K562 (cell line): ENCODE measurements around the gene BAIAP2. TPM values are rescaled to one million over a fixed set of nuclear protein-coding genes. Genes with fewer than 3 reads are reported as not detected.

Experiments
- ARHGAP35 ChIP-seq: fragments of 450-650 bp; IDR thresholded peaks from 2 replicates; pipeline ENCODE4 v1.6.1; 2018; ENCODE audit not compliant: partially characterized antibody
- CBX1 ChIP-seq: sonication (generic); IDR thresholded peaks from 2 replicates; pipeline ENCODE4 v1.6.1; 2016; ENCODE audit warnings: antibody characterized with exemption, low read depth, mild to moderate bottlenecking
- E2F6 ChIP-seq, 2 experiments: IDR thresholded peaks; 2 replicates each; pipeline ENCODE4 v1.6.1; 2011; ENCODE audit warnings: borderline replicate concordance in 1 of 2, control low read depth in 1 of 2, low read depth in 1 of 2, low read length in 1 of 2, mild to moderate bottlenecking in 1 of 2, mixed read lengths in 1 of 2, moderate library complexity in 1 of 2; ENCODE audit not compliant: insufficient read depth in 1 of 2, insufficient read length in 1 of 2, poor library complexity in 1 of 2, severe bottlenecking in 1 of 2; ENCODE audit errors: extremely low read depth in 1 of 2
- EGR1 ChIP-seq: fragments of 450-650 bp; conservative IDR thresholded peaks from 2 replicates; pipeline ENCODE4 v1.6.1; 2017; ENCODE audit warnings: mild to moderate bottlenecking
- GATA2 ChIP-seq: sonication (generic); formaldehyde crosslinking; IDR thresholded peaks from 2 replicates; pipeline ENCODE4 v1.4.0; 2020; ENCODE audit warnings: mild to moderate bottlenecking, missing genetic modification reagents
- HDAC1 ChIP-seq, 2 experiments: fragments of 450-650 bp; IDR thresholded peaks; 2 replicates each; pipeline ENCODE4 v1.6.1; 2016 to 2017; ENCODE audit warnings: inconsistent platforms in 1 of 2, mild to moderate bottlenecking in 1 of 2, moderate library complexity in 1 of 2
- HDAC2 ChIP-seq: fragments of 450-650 bp; IDR thresholded peaks from 2 replicates; pipeline ENCODE4 v1.6.1; 2016; ENCODE audit warnings: mild to moderate bottlenecking
- HEY1 ChIP-seq: fragments of 250-450 bp; sonication (Bioruptor Pico); IDR thresholded peaks from 2 replicates; pipeline ENCODE4 v1.5.0; 2020; ENCODE audit warnings: mild to moderate bottlenecking, moderate library complexity, borderline replicate concordance
- HOXB6 ChIP-seq: fragments of 250-450 bp; sonication (Bioruptor Pico); IDR thresholded peaks from 2 replicates; pipeline ENCODE4 v1.5.1; 2022; ENCODE audit warnings: mild to moderate bottlenecking, borderline replicate concordance
- KAT2B ChIP-seq: IDR thresholded peaks from one replicate; pipeline ENCODE4 v1.6.1; 2012; ENCODE audit warnings: low read depth, mild to moderate bottlenecking, control low read depth, inconsistent platforms, low read length, moderate library complexity
- PHB ChIP-seq: fragments of 250-450 bp; sonication (Bioruptor Pico); IDR thresholded peaks from 2 replicates; pipeline ENCODE4 v1.5.0; 2021
- POLR2AphosphoS5 ChIP-seq: IDR thresholded peaks from 2 replicates; pipeline ENCODE4 v1.6.1; 2011; ENCODE audit warnings: mild to moderate bottlenecking, low read depth, low read length, moderate library complexity; ENCODE audit not compliant: control insufficient read depth, insufficient read depth
- SAFB ChIP-seq: fragments of 200-400 bp; formaldehyde crosslinking; IDR thresholded peaks from 2 replicates; pipeline ENCODE4 v1.6.1; 2017; ENCODE audit warnings: low read depth, low read length, borderline replicate concordance
- SAP30 ChIP-seq: fragments of 200-600 bp; sonication (generic); IDR thresholded peaks from 2 replicates; pipeline ENCODE4 v1.6.1; 2012; ENCODE audit warnings: borderline replicate concordance, low read depth, mild to moderate bottlenecking, moderate library complexity, low read length, control low read depth, inconsistent platforms; ENCODE audit not compliant: insufficient read depth, poor library complexity, severe bottlenecking
- SMAD4 ChIP-seq: fragments of 250-450 bp; sonication (Bioruptor Pico); conservative IDR thresholded peaks from 2 replicates; pipeline ENCODE4 v1.8.0; 2021; ENCODE audit warnings: inconsistent platforms, mild to moderate bottlenecking, moderate library complexity
- TAF15 ChIP-seq: fragments of 200-400 bp; formaldehyde crosslinking; IDR thresholded peaks from 2 replicates; pipeline ENCODE4 v1.6.1; 2017; ENCODE audit warnings: mild to moderate bottlenecking, low read depth, low read length, moderate library complexity
- ZC3H8 ChIP-seq: fragments of 450-650 bp; IDR thresholded peaks from 2 replicates; pipeline ENCODE4 v1.6.1; 2017
- ZNF282 ChIP-seq: sonication (generic); formaldehyde crosslinking; IDR thresholded peaks from 2 replicates; pipeline ENCODE4 v1.8.1; 2023; ENCODE audit warnings: missing genetic modification reagents
- ZNF766 ChIP-seq: fragments of 200-800 bp; sonication (Bioruptor generic); conservative IDR thresholded peaks from 2 replicates; pipeline ENCODE4 v1.6.1; 2016; ENCODE audit warnings: missing genetic modification characterization, missing compliant biosample characterization
- polyA plus RNA-seq, 8 experiments: library from polyadenylated mRNA; depleted of rRNA in 4 of 8; stranded (reverse) in 5 of 8; unstranded in 3 of 8; fragments of >200 nt; fragmentation: Nextera tagmentation in 2 of 8; fragmentation: Illumina TruSeq in 1 of 8; extraction: Ambion mirVana in 2 of 8; extraction: Trizol in 1 of 8; gene quantifications; 2 replicates each; pipeline versions ENCODE4 v1.2.1 to v1.2.3, GENCODE V29; 2011 to 2014; ENCODE audit warnings: inconsistent platforms in 1 of 8, missing spikeins in 1 of 8
- total RNA-seq, 7 experiments: library from RNA; depleted of rRNA in 6 of 7; stranded (reverse); fragments of >200 nt in 6 of 7; fragmentation: Illumina TruSeq in 2 of 7; extraction: Trizol in 2 of 7; gene quantifications; 2 replicates each; pipeline versions ENCODE4 v1.2.1 to v1.2.3, GENCODE V29; 2011 to 2021; ENCODE audit warnings: low replicate concordance in 1 of 7
- TF ChIP-seq, protein P1 (sequence below), 3 experiments: fragments of 200-800 bp in 1 of 3; sonication (Bioruptor generic) in 1 of 3; sonication (generic) in 1 of 3; formaldehyde crosslinking in 1 of 3; IDR thresholded peaks; 2 replicates each; pipeline versions ENCODE4 v1.6.1 to v1.8.0; 2016 to 2022; ENCODE audit warnings: mild to moderate bottlenecking in 2 of 3, missing compliant biosample characterization in 2 of 3, missing genetic modification characterization in 2 of 3, missing genetic modification reagents in 1 of 3
- TF ChIP-seq, protein P2 (sequence below): sonication (generic); formaldehyde crosslinking; IDR thresholded peaks from 2 replicates; pipeline ENCODE4 v1.8.1; 2022; ENCODE audit warnings: missing genetic modification reagents
- TF ChIP-seq, protein P3 (sequence below): sonication (generic); formaldehyde crosslinking; IDR thresholded peaks from 2 replicates; pipeline ENCODE4 v1.8.0; 2022; ENCODE audit warnings: missing genetic modification reagents, mild to moderate bottlenecking, borderline replicate concordance

The BAIAP2 gene
- total and polyA plus RNA-seq, 9 of the 15 experiments (the other 6 are each of a cell fraction or from before 2014, with no cell fraction given): 2.3 to 51.6 (median 18.4) TPM

DNA sequence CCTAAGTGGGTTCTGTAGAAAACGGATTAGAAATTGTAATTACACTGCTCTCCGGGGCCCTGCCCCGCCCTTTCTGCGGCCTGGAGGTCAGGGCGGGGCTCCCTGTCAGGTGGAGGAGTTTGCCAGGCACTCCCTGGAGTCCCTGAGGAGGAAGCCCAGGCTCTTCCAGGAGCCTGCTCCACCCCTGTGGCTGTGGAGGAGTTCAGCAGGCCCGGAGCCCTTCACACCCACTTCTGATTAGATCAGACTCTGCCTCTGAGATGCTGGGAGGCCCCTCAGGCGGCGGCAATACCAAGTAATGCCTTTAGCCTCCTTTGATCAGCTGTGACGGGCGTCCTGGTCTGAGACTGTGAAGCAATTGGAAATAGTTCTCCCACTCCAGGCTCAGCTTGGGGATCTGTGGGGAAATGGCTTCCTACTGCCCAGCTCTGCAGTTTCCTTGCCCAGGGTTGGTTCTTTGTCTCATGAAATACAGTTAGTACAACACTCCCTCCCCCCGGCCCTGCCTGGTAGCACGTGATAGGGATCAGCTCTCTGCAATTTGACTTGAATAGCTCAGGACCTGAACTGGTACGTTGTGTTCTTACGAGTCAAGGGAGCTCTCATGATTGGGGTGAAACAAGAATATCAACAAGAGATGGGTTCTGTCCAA lies 22.3 kb downstream of the BAIAP2 start (continued):
- TF ChIP-seq PHB (CRISPR knock-in tag) (no peak), CBX1 (peak; percentile 74), HEY1 (CRISPR knock-in tag) (no peak), SMAD4 (CRISPR knock-in tag) (peak; percentile 76), E2F6 (IDR thresholded peaks at IDR 0.05; ENCODE audit: borderline replicate concordance in 1 of 2, extremely low read depth in 1 of 2, insufficient read depth in 1 of 2, insufficient read length in 1 of 2, low read depth in 1 of 2, low read length in 1 of 2, poor library complexity in 1 of 2, severe bottlenecking in 1 of 2) (peak; percentile 26 to 32), HDAC1 (IDR thresholded peaks at IDR 0.05) (peak in 1 of 2 experiments; percentile 78; a peak in 2 of 4 replicates), ZC3H8 (no peak), GATA2 (CRISPR knock-in tag) (peak; percentile 86), ZNF282 (CRISPR knock-in tag) (no peak), SAP30 (no peak), ARHGAP35 (no peak), ZNF766 (CRISPR knock-in tag) (no peak), SAFB (no peak), HOXB6 (CRISPR knock-in tag) (no peak), POLR2AphosphoS5 (no peak), KAT2B (no peak), TAF15 (no peak), HDAC2 (0 out of 2 replicates have a peak, but pooled peaks have one; percentile 47), EGR1 (peak; percentile 49; the same call in 1 of the 2 replicates)
- TF ChIP-seq, protein P1, sequence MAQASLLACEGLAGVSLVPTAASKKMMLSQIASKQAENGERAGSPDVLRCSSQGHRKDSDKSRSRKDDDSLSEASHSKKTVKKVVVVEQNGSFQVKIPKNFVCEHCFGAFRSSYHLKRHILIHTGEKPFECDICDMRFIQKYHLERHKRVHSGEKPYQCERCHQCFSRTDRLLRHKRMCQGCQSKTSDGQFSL (CRISPR knock-in tag; IDR thresholded peaks at IDR 0.05): 0 out of 2 replicates have a peak, but pooled peaks have one; percentile 16
- TF ChIP-seq, protein P1 (tag; IDR thresholded peaks at IDR 0.05): no peak; a peak in 1 of 4 replicates
- TF ChIP-seq, protein P2, sequence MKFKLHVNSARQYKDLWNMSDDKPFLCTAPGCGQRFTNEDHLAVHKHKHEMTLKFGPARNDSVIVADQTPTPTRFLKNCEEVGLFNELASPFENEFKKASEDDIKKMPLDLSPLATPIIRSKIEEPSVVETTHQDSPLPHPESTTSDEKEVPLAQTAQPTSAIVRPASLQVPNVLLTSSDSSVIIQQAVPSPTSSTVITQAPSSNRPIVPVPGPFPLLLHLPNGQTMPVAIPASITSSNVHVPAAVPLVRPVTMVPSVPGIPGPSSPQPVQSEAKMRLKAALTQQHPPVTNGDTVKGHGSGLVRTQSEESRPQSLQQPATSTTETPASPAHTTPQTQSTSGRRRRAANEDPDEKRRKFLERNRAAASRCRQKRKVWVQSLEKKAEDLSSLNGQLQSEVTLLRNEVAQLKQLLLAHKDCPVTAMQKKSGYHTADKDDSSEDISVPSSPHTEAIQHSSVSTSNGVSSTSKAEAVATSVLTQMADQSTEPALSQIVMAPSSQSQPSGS: no peak
- TF ChIP-seq, protein P3, sequence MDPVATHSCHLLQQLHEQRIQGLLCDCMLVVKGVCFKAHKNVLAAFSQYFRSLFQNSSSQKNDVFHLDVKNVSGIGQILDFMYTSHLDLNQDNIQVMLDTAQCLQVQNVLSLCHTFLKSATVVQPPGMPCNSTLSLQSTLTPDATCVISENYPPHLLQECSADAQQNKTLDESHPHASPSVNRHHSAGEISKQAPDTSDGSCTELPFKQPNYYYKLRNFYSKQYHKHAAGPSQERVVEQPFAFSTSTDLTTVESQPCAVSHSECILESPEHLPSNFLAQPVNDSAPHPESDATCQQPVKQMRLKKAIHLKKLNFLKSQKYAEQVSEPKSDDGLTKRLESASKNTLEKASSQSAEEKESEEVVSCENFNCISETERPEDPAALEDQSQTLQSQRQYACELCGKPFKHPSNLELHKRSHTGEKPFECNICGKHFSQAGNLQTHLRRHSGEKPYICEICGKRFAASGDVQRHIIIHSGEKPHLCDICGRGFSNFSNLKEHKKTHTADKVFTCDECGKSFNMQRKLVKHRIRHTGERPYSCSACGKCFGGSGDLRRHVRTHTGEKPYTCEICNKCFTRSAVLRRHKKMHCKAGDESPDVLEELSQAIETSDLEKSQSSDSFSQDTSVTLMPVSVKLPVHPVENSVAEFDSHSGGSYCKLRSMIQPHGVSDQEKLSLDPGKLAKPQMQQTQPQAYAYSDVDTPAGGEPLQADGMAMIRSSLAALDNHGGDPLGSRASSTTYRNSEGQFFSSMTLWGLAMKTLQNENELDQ (CRISPR knock-in tag): no peak
